K562 (cell line): ENCODE results near the gene RGS12. TPM values are rescaled to one million over a fixed set of nuclear protein-coding genes. Genes with fewer than 3 reads are reported as not detected.

ENCODE experiments used
- BCOR ChIP-seq: fragments of 450-650 bp; IDR thresholded peaks from 2 replicates; pipeline ENCODE4 v1.6.1; 2016
- BRCA1 ChIP-seq, 2 experiments: fragments of 450-650 bp in 1 of 2; sonication (generic) in 1 of 2; formaldehyde crosslinking in 1 of 2; IDR thresholded peaks; 2 replicates each; pipeline versions ENCODE4 v1.5.0 to v1.6.1; 2017 to 2020; ENCODE audit warnings: mild to moderate bottlenecking in 1 of 2, missing genetic modification reagents in 1 of 2
- FIP1L1 ChIP-seq: fragments of 200-400 bp; formaldehyde crosslinking; IDR thresholded peaks from 2 replicates; pipeline ENCODE4 v1.6.1; 2018; ENCODE audit warnings: mild to moderate bottlenecking, low read depth, low read length; ENCODE audit not compliant: poor library complexity, severe bottlenecking
- GABPB1 ChIP-seq: sonication (generic); formaldehyde crosslinking; IDR thresholded peaks from 2 replicates; pipeline ENCODE4 v1.8.0; 2022; ENCODE audit warnings: mild to moderate bottlenecking, missing genetic modification reagents
- HMGXB4 ChIP-seq: sonication (generic); formaldehyde crosslinking; IDR thresholded peaks from 2 replicates; pipeline ENCODE4 v1.8.1; 2023; ENCODE audit warnings: mild to moderate bottlenecking, missing genetic modification reagents
- HOXB6 ChIP-seq: fragments of 250-450 bp; sonication (Bioruptor Pico); IDR thresholded peaks from 2 replicates; pipeline ENCODE4 v1.5.1; 2022; ENCODE audit warnings: mild to moderate bottlenecking, borderline replicate concordance
- KDM1A ChIP-seq, 2 experiments: fragments of 450-650 bp; IDR thresholded peaks; 2 replicates each; pipeline ENCODE4 v1.6.1; 2016; ENCODE audit warnings: mild to moderate bottlenecking in 2 of 2
- KDM2B ChIP-seq: fragments of 250-450 bp; sonication (Bioruptor Pico); IDR thresholded peaks from 2 replicates; pipeline ENCODE4 v1.8.0; 2021; ENCODE audit warnings: mild to moderate bottlenecking, moderate library complexity
- MAX ChIP-seq: sonication (generic); formaldehyde crosslinking; IDR thresholded peaks from 2 replicates; pipeline ENCODE4 v1.9.0; 2022; ENCODE audit warnings: mild to moderate bottlenecking, missing genetic modification reagents
- MNT ChIP-seq, 2 experiments: fragments of 450-650 bp; conservative IDR thresholded peaks; 2 replicates each; pipeline ENCODE4 v1.6.1; 2017; ENCODE audit warnings: mild to moderate bottlenecking in 2 of 2, moderate library complexity in 2 of 2
- NFIC ChIP-seq: fragments of 450-650 bp; IDR thresholded peaks from 2 replicates; pipeline ENCODE4 v1.6.1; 2017; ENCODE audit warnings: mild to moderate bottlenecking, inconsistent platforms
- NRF1 ChIP-seq, 2 experiments: fragments of 450-650 bp; IDR thresholded peaks in 1 of 2; conservative IDR thresholded peaks in 1 of 2; 2 replicates each; pipeline ENCODE4 v1.6.1; 2014; ENCODE audit warnings: mild to moderate bottlenecking in 2 of 2
- PHF21A ChIP-seq: fragments of 450-650 bp; IDR thresholded peaks from 2 replicates; pipeline ENCODE4 v1.6.1; 2017; ENCODE audit warnings: low read depth, borderline replicate concordance
- TCFL5 ChIP-seq: fragments of 250-450 bp; sonication (Bioruptor Pico); conservative IDR thresholded peaks from 2 replicates; pipeline ENCODE4 v1.6.1; 2021; ENCODE audit warnings: mild to moderate bottlenecking, moderate library complexity, matching md5 sums
- TEAD1 ChIP-seq, 2 experiments: fragments of 450-650 bp in 1 of 2; sonication (generic) in 1 of 2; formaldehyde crosslinking; IDR thresholded peaks; 2 replicates each; pipeline versions ENCODE4 v1.4.0 to v1.8.0; 2020 to 2022; ENCODE audit warnings: mild to moderate bottlenecking in 2 of 2, missing genetic modification reagents in 1 of 2
- TSC22D4 ChIP-seq: fragments of 450-650 bp; IDR thresholded peaks from 2 replicates; pipeline ENCODE4 v1.6.1; 2016; ENCODE audit warnings: missing genetic modification characterization, missing biosample characterization, control low read depth
- WHSC1 ChIP-seq: IDR thresholded peaks from one replicate; pipeline ENCODE4 v1.6.1; 2012; ENCODE audit warnings: low read length, control low read depth, inconsistent platforms
- ZNF165 ChIP-seq: fragments of 250-450 bp; sonication (Bioruptor Pico); IDR thresholded peaks from 2 replicates; pipeline ENCODE4 v1.4.0; 2020; ENCODE audit warnings: borderline replicate concordance
- ZNF583 ChIP-seq: fragments of 250-450 bp; sonication (Bioruptor Pico); IDR thresholded peaks from 2 replicates; pipeline ENCODE4 v1.4.0; 2020
- ZNF592 ChIP-seq: fragments of 450-650 bp; IDR thresholded peaks from 2 replicates; pipeline ENCODE4 v1.6.1; 2017; ENCODE audit warnings: antibody characterized with exemption, mild to moderate bottlenecking
- polyA plus RNA-seq, 8 experiments: library from polyadenylated mRNA; depleted of rRNA in 4 of 8; stranded (reverse) in 5 of 8; unstranded in 3 of 8; fragments of >200 nt; fragmentation: Nextera tagmentation in 2 of 8; fragmentation: Illumina TruSeq in 1 of 8; extraction: Ambion mirVana in 2 of 8; extraction: Trizol in 1 of 8; gene quantifications; 2 replicates each; pipeline versions ENCODE4 v1.2.1 to v1.2.3, GENCODE V29; 2011 to 2014; ENCODE audit warnings: inconsistent platforms in 1 of 8, missing spikeins in 1 of 8
- total RNA-seq, 7 experiments: library from RNA; depleted of rRNA in 6 of 7; stranded (reverse); fragments of >200 nt in 6 of 7; fragmentation: Illumina TruSeq in 2 of 7; extraction: Trizol in 2 of 7; gene quantifications; 2 replicates each; pipeline versions ENCODE4 v1.2.1 to v1.2.3, GENCODE V29; 2011 to 2021; ENCODE audit warnings: low replicate concordance in 1 of 7

The RGS12 gene
- total and polyA plus RNA-seq, 9 of the 15 experiments (the other 6 are each of a cell fraction or from before 2014, with no cell fraction given), result 0.30 to 8.8 (median 5.5) TPM

GRCh38 chr4:3292571-3293400 lies at the start of gene RGS12 (continued):
- TF ChIP-seq NRF1 (conservative IDR thresholded peaks at IDR 0.05 in 1 of 2, IDR thresholded peaks at IDR 0.05 in 1 of 2) (peak; percentile 75 to 78), TEAD1 (CRISPR knock-in tag; IDR thresholded peaks at IDR 0.05) (peak in 1 of 2 experiments; percentile 65; a peak in 1 of 4 replicates), GABPB1 (CRISPR knock-in tag) (peak; percentile 90), BCOR (peak; percentile 13; the same call in 1 of the 2 replicates), WHSC1 (no peak), MNT (conservative IDR thresholded peaks at IDR 0.05) (peak in 1 of 2 experiments; percentile 66; a peak in 2 of 4 replicates), HOXB6 (CRISPR knock-in tag) (no peak), PHF21A (0 out of 2 replicates have a peak, but pooled peaks have one; percentile 29), HMGXB4 (CRISPR knock-in tag) (no peak), TCFL5 (CRISPR knock-in tag) (no peak), FIP1L1 (no peak), ZNF583 (CRISPR knock-in tag) (0 out of 2 replicates have a peak, but pooled peaks have one; percentile 43), NFIC (peak; percentile 60), ZNF165 (CRISPR knock-in tag) (0 out of 2 replicates have a peak, but pooled peaks have one; percentile 21), KDM2B (CRISPR knock-in tag) (peak; percentile 51; the same call in 1 of the 2 replicates), KDM1A (IDR thresholded peaks at IDR 0.05) (peak in 1 of 2 experiments; percentile 67; a peak in 2 of 4 replicates), TSC22D4 (tag) (no peak), ZNF592 (no peak), MAX (peak; percentile 60), BRCA1 (IDR thresholded peaks at IDR 0.05) (no peak), BRCA1 (CRISPR knock-in tag; IDR thresholded peaks at IDR 0.05) (no peak)
